Measurements from ENCODE around the gene KLHDC8B. TPM values are rescaled to one million over a fixed set of nuclear protein-coding genes. Genes with fewer than 3 reads are reported as not detected.

Gene KLHDC8B
- 22.1 TPM for total RNA-seq

DNA sequence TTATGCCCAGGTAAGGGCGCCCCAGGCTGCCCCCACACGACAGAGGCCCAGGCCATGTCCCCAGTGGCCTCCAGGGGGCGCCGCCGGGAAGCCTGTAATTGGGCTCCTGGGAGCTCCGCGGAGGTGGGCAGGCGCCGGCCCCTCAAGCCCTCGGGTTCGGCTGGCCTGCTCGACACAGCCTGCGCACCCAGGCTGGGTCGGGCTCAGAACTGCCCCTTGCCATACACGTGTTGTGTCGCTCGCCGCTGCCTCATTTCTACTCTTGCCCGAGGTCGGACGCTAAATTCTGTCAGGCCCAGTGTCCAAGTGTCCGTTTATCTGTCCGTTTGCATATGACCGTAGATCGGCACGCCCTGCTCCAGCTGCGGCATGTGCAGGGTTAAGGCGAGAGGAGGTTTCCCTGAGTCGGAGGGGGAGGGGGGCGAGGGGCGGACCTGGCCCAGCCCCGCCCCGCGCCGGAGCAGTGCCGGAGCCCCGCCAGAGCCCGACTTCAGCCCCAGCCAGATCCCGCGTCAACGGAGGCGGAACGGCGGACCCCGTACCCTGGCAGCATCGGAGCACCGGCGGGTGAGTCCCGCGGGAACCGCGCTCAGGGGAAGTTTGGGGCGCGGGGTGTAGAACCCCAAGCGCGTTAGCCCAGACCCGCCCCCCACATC is at the start of gene KLHDC8B:
TSS of gene KLHDC8B (plus strand) at position 480 of the 656 bp plus-strand sequence. CDS start 1,172 bp downstream, outside the sequence.

DNA sequence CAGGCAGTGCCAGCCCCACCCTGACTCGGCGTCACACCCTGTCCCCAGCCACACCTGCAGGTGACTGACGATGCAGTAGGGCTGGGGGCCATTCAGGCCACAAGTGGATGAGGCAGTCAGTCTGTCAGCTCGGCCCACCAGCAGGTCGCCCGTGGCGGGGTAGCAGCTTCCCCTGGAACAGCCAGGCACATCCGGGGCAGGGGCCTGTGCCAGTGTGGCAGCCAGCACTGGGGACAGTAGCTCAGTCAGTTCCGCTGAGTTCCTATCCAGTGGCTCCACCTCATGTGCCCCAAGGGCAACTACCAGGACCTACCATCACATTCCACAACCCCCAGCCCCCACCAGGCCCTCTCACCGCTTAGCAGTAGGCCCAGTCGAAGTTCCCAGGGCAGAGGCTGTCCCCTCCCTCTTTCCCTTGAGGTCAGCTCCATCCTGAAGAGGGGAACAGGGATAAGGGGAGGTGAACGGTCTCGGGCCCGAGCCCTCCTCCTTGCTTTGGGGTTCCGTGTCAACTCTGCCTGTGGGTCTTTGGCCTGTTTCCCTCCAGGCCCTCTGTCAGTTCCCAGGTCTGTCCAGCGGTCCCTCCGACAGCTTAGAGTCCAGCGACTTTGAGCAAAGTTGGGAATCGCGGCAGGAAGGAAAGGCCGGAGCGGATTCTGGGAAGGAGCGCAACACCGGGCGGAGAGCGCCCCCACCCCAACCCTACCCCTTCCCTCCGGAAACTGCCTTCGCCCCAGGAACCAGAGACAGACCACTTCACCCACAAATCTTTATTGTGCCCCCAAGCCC is 38.8 kb upstream of the KLHDC8B start, which contains the start of gene LAMB2:
TSS of gene LAMB2 (minus strand) at position 614 of the 789 bp plus-strand sequence. CDS start at position 431, 183 bp downstream.

DNA sequence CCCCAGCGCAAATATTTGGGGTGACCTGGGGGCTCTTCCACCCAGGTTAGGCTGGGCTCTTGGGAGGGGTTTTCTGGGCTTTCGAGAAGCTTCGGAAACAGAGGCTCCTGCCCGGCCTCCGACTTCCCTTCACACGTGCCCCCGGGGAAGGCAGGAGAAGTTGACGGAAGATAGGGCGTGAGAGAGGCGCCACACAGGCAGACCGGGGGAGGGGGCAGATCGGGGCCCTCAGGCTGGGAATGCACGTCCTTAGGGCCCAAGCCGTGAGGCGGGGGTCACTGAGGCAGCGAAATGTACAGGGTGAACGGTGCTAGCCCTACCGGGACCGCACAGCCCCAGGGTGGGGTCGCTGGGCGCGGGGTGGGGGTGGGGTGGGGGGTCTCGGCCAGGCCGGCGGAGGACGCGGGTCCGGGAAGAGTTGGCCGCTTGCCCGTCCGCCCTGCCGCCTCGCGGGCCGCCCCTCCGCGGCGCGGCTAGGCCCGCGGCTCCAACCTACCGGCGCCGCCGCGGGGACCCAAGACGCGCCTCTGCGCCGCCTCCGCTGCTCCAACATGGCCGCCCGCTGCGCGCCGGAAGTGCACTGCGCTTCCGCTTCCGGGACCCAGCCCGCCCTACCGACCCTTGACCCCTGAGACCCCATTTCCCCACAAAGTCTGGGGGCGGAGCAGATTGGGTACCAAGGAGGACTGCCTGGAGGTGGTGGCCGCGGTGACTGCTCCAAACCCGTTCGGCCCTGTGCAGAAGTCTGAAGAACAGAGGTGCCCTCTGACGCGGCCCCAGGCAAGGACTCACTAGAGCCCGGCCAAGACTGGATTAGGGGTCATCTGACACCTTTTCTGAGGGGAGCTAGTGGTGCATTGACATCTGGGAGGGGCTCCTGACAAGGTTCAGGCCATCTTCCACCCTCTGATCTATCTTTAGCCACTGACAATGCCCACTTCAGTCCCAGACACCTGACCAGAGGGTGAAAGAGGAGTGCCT is 5.3 kb upstream of the KLHDC8B start, which contains the start of gene CCDC71:
TSS of gene CCDC71 (minus strand) at position 561 of the 981 bp plus-strand sequence. CDS start 2,123 bp downstream, outside the sequence.

Other genes with a start within 250 kb of the KLHDC8B start
- 68.3 TPM for gene P4HTM, start 181.4 kb upstream of the KLHDC8B start, total RNA-seq
- 116 TPM for gene WDR6, start 164.2 kb upstream of the KLHDC8B start, total RNA-seq
- 41.5 TPM for gene DALRD3, start 153.0 kb upstream of the KLHDC8B start, total RNA-seq
- 34.6 TPM for gene NDUFAF3, start 149.5 kb upstream of the KLHDC8B start, total RNA-seq
- gene IMPDH2, start 142.2 kb upstream of the KLHDC8B start, total RNA-seq: 146 TPM
- 99.4 TPM for gene QRICH1, start 77.5 kb upstream of the KLHDC8B start, total RNA-seq
- gene QARS1, start 66.8 kb upstream of the KLHDC8B start, total RNA-seq: 168 TPM
- 41.1 TPM for gene USP19, start 50.8 kb upstream of the KLHDC8B start, total RNA-seq
- 78.2 TPM for gene LAMB2, start 38.5 kb upstream of the KLHDC8B start, total RNA-seq
- 13.8 TPM for gene CCDC71, start 5.3 kb upstream of the KLHDC8B start, total RNA-seq
- gene C3orf62, start 105.6 kb downstream of the KLHDC8B start, total RNA-seq: 6.7 TPM
- 29.5 TPM for gene USP4, start 168.5 kb downstream of the KLHDC8B start, total RNA-seq
- gene GPX1, start 186.8 kb downstream of the KLHDC8B start, total RNA-seq: 79.1 TPM
- 200 TPM for gene RHOA, start 240.4 kb downstream of the KLHDC8B start, total RNA-seq
- gene TCTA, start 240.8 kb downstream of the KLHDC8B start, total RNA-seq: 18.0 TPM

All from diencephalon (tissue), 1 donor.